HG02610 (cell line): Measurements from ENCODE around the gene FSTL5.
A peak's percentile ranks its signal among the peaks of the same experiment; 100 is the strongest.

Experiments used
- ATAC-seq: cut with Tn5 transposase; IDR thresholded peaks from one replicate; pipeline ENCODE4 v1.9.1; 2021; ENCODE audit warnings: mild to moderate bottlenecking, moderate library complexity; ENCODE audit not compliant: unreplicated experiment

Gene FSTL5

GRCh38 chr4:161717084-161717483, 446.7 kb downstream of the FSTL5 start:
- ATAC-seq = no peak

- no peak for ATAC-seq
Measured at GRCh38 chr4:161714931-161715330, 448.9 kb downstream of the FSTL5 start.

- no peak for ATAC-seq
Measured at GRCh38 chr4:161714022-161714751, 449.6 kb downstream of the FSTL5 start.

GRCh38 chr4:161704653-161705052, 459.1 kb downstream of the FSTL5 start:
- ATAC-seq = no peak

- ATAC-seq = no peak
Measured at GRCh38 chr4:161704040-161704439, 459.8 kb downstream of the FSTL5 start.

- ATAC-seq = no peak
Measured at GRCh38 chr4:161702287-161702686, 461.5 kb downstream of the FSTL5 start.

- ATAC-seq = no peak
Measured at GRCh38 chr4:161696944-161697343, 466.9 kb downstream of the FSTL5 start.

GRCh38 chr4:161680146-161680545, 483.7 kb downstream of the FSTL5 start:
- no peak for ATAC-seq

- no peak for ATAC-seq
Measured at GRCh38 chr4:161664740-161665139, 499.1 kb downstream of the FSTL5 start.

GRCh38 chr4:161663844-161664243, 500.0 kb downstream of the FSTL5 start:
- no peak for ATAC-seq

GRCh38 chr4:161658676-161659075, 505.1 kb downstream of the FSTL5 start:
- ATAC-seq = no peak

- ATAC-seq = no peak
Measured at GRCh38 chr4:161657616-161658015, 506.2 kb downstream of the FSTL5 start.

- ATAC-seq = no peak
Measured at GRCh38 chr4:161656594-161656993, 507.2 kb downstream of the FSTL5 start.

GRCh38 chr4:161655148-161655547, 508.7 kb downstream of the FSTL5 start:
- ATAC-seq = peak; percentile 55

GRCh38 chr4:161653697-161654096, 510.1 kb downstream of the FSTL5 start:
- ATAC-seq = no peak

- no peak for ATAC-seq
Measured at GRCh38 chr4:161651586-161651985, 512.2 kb downstream of the FSTL5 start.

- ATAC-seq = no peak
Measured at GRCh38 chr4:161650812-161651211, 513.0 kb downstream of the FSTL5 start.

- ATAC-seq = no peak
Measured at GRCh38 chr4:161647757-161648156, 516.0 kb downstream of the FSTL5 start.

- no peak for ATAC-seq
Measured at GRCh38 chr4:161642708-161643107, 521.1 kb downstream of the FSTL5 start.

- no peak for ATAC-seq
Measured at GRCh38 chr4:161629694-161630441, 533.9 kb downstream of the FSTL5 start.

- peak; percentile 69 for ATAC-seq
Measured at GRCh38 chr4:161604516-161605300, 559.1 kb downstream of the FSTL5 start.

GRCh38 chr4:161601011-161601410, 562.8 kb downstream of the FSTL5 start:
- no peak for ATAC-seq
